Suprapubic skin (tissue), 4 donors: Measurements from ENCODE around the gene SERPINA1.

Source experiments
- CTCF ChIP-seq, 2 donors: fragments of 200-600 bp in 1 of 2; fragments of 450-650 bp in 1 of 2; sonication (generic) in 1 of 2; IDR thresholded peaks; one replicate each; pipeline ENCODE4 v1.5.1; 2016 to 2019; ENCODE audit warnings: antibody characterized with exemption in 2 of 2, mild to moderate bottlenecking in 1 of 2, moderate library complexity in 1 of 2
- POLR2A ChIP-seq, 2 donors: fragments of 450-650 bp; IDR thresholded peaks; one replicate each; pipeline ENCODE4 v1.6.1; 2017; ENCODE audit warnings: antibody characterized with exemption in 2 of 2, mild to moderate bottlenecking in 2 of 2, moderate library complexity in 2 of 2
- POLR2AphosphoS5 ChIP-seq, 3 donors: sonication (generic); formaldehyde crosslinking; IDR thresholded peaks; one replicate each; pipeline ENCODE4 v1.6.1; 2017; ENCODE audit warnings: antibody characterized with exemption in 3 of 3

DNA sequence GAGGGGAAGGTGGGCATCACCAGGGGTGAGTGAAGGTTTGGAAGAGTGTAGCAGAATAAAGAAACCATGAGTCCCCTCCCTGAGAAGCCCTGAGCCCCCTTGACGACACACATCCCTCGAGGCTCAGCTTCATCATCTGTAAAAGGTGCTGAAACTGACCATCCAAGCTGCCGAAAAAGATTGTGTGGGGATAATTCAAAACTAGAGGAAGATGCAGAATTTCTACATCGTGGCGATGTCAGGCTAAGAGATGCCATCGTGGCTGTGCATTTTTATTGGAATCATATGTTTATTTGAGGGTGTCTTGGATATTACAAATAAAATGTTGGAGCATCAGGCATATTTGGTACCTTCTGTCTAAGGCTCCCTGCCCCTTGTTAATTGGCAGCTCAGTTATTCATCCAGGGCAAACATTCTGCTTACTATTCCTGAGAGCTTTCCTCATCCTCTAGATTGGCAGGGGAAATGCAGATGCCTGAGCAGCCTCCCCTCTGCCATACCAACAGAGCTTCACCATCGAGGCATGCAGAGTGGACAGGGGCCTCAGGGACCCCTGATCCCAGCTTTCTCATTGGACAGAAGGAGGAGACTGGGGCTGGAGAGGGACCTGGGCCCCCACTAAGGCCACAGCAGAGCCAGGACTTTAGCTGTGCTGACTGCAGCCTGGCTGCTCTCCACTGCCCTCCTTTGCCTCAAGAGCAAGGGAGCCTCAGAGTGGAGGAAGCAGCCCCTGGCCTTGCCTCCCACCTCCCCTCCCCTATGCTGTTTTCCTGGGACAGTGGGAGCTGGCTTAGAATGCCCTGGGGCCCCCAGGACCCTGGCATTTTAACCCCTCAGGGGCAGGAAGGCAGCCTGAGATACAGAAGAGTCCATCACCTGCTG is 7.0 kb downstream of the SERPINA1 start:
- TF ChIP-seq CTCF (IDR thresholded peaks at IDR 0.05) (no peak), POLR2A (IDR thresholded peaks at IDR 0.05) (no peak), POLR2AphosphoS5 (IDR thresholded peaks at IDR 0.05) (no peak)
